Endodermal cell (in vitro differentiated cells): ENCODE measurements around the gene POLR1D. TPM values are rescaled to one million over a fixed set of nuclear protein-coding genes. Genes with fewer than 3 reads are reported as not detected.
A peak's percentile ranks its signal among the peaks of the same experiment; 100 is the strongest.

Experiments
- DNase-seq: peaks from one replicate; pipeline ENCODE4 v3.0.0-alpha.2; 2017
- H3K27ac ChIP-seq: 2 replicates; pipeline ENCODE4 v1.5.1; 2013; ENCODE audit warnings: mild to moderate bottlenecking, low read depth, low read length, moderate library complexity
- H3K27me3 ChIP-seq: 2 replicates; pipeline ENCODE4 v1.6.1; 2013; ENCODE audit warnings: mild to moderate bottlenecking, low read length, moderate library complexity; ENCODE audit not compliant: insufficient read depth, control insufficient read depth, poor library complexity, severe bottlenecking
- H3K36me3 ChIP-seq: 2 replicates; pipeline ENCODE4 v1.7.0; 2013; ENCODE audit warnings: mild to moderate bottlenecking, low read length, moderate library complexity; ENCODE audit not compliant: control insufficient read depth, insufficient read depth
- H3K4me1 ChIP-seq: one replicate; pipeline ENCODE4 v1.7.0; 2013; ENCODE audit warnings: low read length; ENCODE audit not compliant: control insufficient read depth, insufficient read depth
- H3K4me3 ChIP-seq: 2 replicates; pipeline ENCODE4 v1.5.1; 2013; ENCODE audit warnings: mild to moderate bottlenecking, low read length, moderate library complexity
- H3K9ac ChIP-seq: 2 replicates; pipeline ENCODE4 v1.6.1; 2013; ENCODE audit warnings: mild to moderate bottlenecking, low read length, moderate library complexity; ENCODE audit not compliant: poor library complexity, severe bottlenecking; ENCODE audit errors: extremely low read depth
- H3K9me3 ChIP-seq: 2 replicates; pipeline ENCODE4 v1.6.1; 2013; ENCODE audit warnings: mild to moderate bottlenecking, low read length, moderate library complexity; ENCODE audit not compliant: control insufficient read depth
- H3K27ac Mint-ChIP-seq: 2 replicates; pipeline ENCODE4 v1.8.0; 2020; ENCODE audit warnings: mixed read lengths
- H3K27me3 Mint-ChIP-seq: 2 replicates; pipeline ENCODE4 v1.8.0; 2021; ENCODE audit warnings: mild to moderate bottlenecking, mixed read lengths; ENCODE audit not compliant: insufficient read depth
- H3K36me3 Mint-ChIP-seq: 2 replicates; pipeline ENCODE4 v1.8.0; 2020; ENCODE audit warnings: low read depth, mixed read lengths
- H3K4me1 Mint-ChIP-seq: 2 replicates; pipeline ENCODE4 v1.8.0; 2020; ENCODE audit warnings: mixed read lengths
- H3K4me3 Mint-ChIP-seq: 2 replicates; pipeline ENCODE4 v1.8.0; 2020; ENCODE audit warnings: mild to moderate bottlenecking, moderate library complexity, mixed read lengths
- H3K9me3 Mint-ChIP-seq: 2 replicates; pipeline ENCODE4 v1.8.0; 2020; ENCODE audit warnings: mild to moderate bottlenecking, mixed read lengths
- CTCF ChIP-seq: fragments of 200-600 bp; sonication (generic); conservative IDR thresholded peaks from 2 replicates; pipeline ENCODE4 v1.5.0; 2021; ENCODE audit warnings: antibody characterized with exemption, mild to moderate bottlenecking
- WGBS, 2 experiments: methylation state at CpG; one replicate each; pipeline versions ENCODE4 v1.1.5 to v1.1.7; 2013; ENCODE audit warnings: missing lambda C conversion rate in 2 of 2, mixed read lengths in 1 of 2; ENCODE audit not compliant: insufficient coverage in 1 of 2, insufficient read length in 1 of 2; 5-methylcytosine and 5-hydroxymethylcytosine counted together
- total RNA-seq, 2 donors: library from RNA; stranded (reverse); fragmentation: NEBNext Ultra II Directional in 1 of 2; extraction: Animal tissue kit (Norgen Biotek cat#: 25700) in 1 of 2; gene quantifications; 2 replicates in 1 of 2; 3 replicates in 1 of 2; pipeline ENCODE4 v1.2.1, GENCODE V29; 2021

POLR1D gene
- total RNA-seq, 2 donors from 2014 or later = 135 to 136 TPM

GRCh38 chr13:27622881-27623280, 1.2 kb downstream of the POLR1D start:
- WGBS, 2 experiments = 95 to 96% methylated on average over 7 of the region's 7 CpGs
- Histone ChIP-seq H3K4me1 (peaks cover 17% of the 10 kb centered on the region), H3K9ac (no peak overlapping the region), H3K9me3 (no peaks in the 10 kb centered on the region), H3K27me3 (no peaks in the 10 kb centered on the region), H3K36me3 (peaks cover 22% of the 10 kb centered on the region), H3K4me3 (peak overlapping the region; percentile 90), H3K27ac (no peak overlapping the region)
- H3K4me3 Mint-ChIP-seq = peak overlapping the region; percentile 85
- no peak overlapping the region for H3K27ac Mint-ChIP-seq
- peaks cover 24% of the 10 kb centered on the region for H3K36me3 Mint-ChIP-seq
- no peaks in the 10 kb centered on the region for H3K9me3 Mint-ChIP-seq
- no peak for DNase-seq
- H3K27me3 Mint-ChIP-seq = no peaks in the 10 kb centered on the region
- peaks cover 43% of the 10 kb centered on the region for H3K4me1 Mint-ChIP-seq
- no peak for TF ChIP-seq CTCF

GRCh38 chr13:27624071-27624470, 2.4 kb downstream of the POLR1D start:
- Mint-ChIP-seq H3K36me3 (peaks cover 30% of the 10 kb centered on the region), H3K4me1 (peaks cover 31% of the 10 kb centered on the region), H3K4me3 (no peak overlapping the region), H3K9me3 (no peaks in the 10 kb centered on the region), H3K27me3 (no peaks in the 10 kb centered on the region), H3K27ac (no peak overlapping the region)
- TF ChIP-seq CTCF = no peak
- 93% methylated on average over 2 to 3 of the region's 3 CpGs for WGBS, 2 experiments
- no peak overlapping the region for H3K4me3 ChIP-seq
- H3K9me3 ChIP-seq = no peaks in the 10 kb centered on the region
- no peak overlapping the region for H3K27ac ChIP-seq
- H3K9ac ChIP-seq = no peak overlapping the region
- peaks cover 22% of the 10 kb centered on the region for H3K36me3 ChIP-seq
- peaks cover 9% of the 10 kb centered on the region for H3K4me1 ChIP-seq
- H3K27me3 ChIP-seq = no peaks in the 10 kb centered on the region
- DNase-seq = no peak

GRCh38 chr13:27625839-27626238, 4.1 kb downstream of the POLR1D start:
- Mint-ChIP-seq H3K9me3 (no peaks in the 10 kb centered on the region), H3K4me1 (peaks cover 27% of the 10 kb centered on the region), H3K27ac (no peak overlapping the region), H3K27me3 (no peaks in the 10 kb centered on the region), H3K4me3 (no peak overlapping the region), H3K36me3 (peaks cover 30% of the 10 kb centered on the region)
- TF ChIP-seq CTCF = no peak
- no peak overlapping the region for H3K9ac ChIP-seq
- H3K4me1 ChIP-seq = peaks cover 8% of the 10 kb centered on the region
- no peaks in the 10 kb centered on the region for H3K9me3 ChIP-seq
- H3K27me3 ChIP-seq = no peaks in the 10 kb centered on the region
- H3K27ac ChIP-seq = no peak overlapping the region
- peaks cover 22% of the 10 kb centered on the region for H3K36me3 ChIP-seq
- 84 to 92% methylated on average over 1 to 2 of the region's 2 CpGs for WGBS, 2 experiments
- no peak for DNase-seq
- H3K4me3 ChIP-seq = no peak overlapping the region
